ENCODE measurements around the gene FKBP1C.

Gene FKBP1C

DNA sequence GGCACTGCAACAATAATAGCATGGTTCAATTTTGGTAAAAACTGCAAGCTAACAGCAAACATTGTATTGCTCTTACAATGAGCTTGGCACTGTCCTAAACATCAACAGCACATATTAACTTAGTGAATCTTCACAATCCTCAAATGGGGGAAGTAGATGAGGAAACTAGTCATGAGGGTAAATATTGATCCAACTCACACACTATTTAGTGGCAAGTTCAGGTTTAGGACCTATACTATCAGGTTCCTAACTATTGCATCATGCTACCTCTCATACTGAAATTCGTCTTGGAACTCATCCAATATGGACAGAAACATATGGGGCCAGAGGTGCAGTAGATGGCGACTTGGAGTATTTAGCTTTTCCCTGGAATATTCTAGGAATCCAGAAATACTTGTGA, 34.2 kb downstream of the FKBP1C start (continued):
- TF ChIP-seq ZFP30 (CRISPR knock-in tag; IDR thresholded peaks at IDR 0.05) (no peak), ESRRG (CRISPR knock-in tag; IDR thresholded peaks at IDR 0.05) (no peak), ZFP3 (CRISPR knock-in tag; IDR thresholded peaks at IDR 0.05) (no peak), ISL1 (CRISPR knock-in tag; IDR thresholded peaks at IDR 0.05) (no peak), RARB (CRISPR knock-in tag; IDR thresholded peaks at IDR 0.05) (no peak), SNAI2 (CRISPR knock-in tag; IDR thresholded peaks at IDR 0.05) (no peak), PPARA (CRISPR knock-in tag; IDR thresholded peaks at IDR 0.05; ENCODE audit: borderline replicate concordance) (no peak), ZC3H10 (CRISPR knock-in tag; IDR thresholded peaks at IDR 0.05) (no peak)
- TF ChIP-seq, protein P1, sequence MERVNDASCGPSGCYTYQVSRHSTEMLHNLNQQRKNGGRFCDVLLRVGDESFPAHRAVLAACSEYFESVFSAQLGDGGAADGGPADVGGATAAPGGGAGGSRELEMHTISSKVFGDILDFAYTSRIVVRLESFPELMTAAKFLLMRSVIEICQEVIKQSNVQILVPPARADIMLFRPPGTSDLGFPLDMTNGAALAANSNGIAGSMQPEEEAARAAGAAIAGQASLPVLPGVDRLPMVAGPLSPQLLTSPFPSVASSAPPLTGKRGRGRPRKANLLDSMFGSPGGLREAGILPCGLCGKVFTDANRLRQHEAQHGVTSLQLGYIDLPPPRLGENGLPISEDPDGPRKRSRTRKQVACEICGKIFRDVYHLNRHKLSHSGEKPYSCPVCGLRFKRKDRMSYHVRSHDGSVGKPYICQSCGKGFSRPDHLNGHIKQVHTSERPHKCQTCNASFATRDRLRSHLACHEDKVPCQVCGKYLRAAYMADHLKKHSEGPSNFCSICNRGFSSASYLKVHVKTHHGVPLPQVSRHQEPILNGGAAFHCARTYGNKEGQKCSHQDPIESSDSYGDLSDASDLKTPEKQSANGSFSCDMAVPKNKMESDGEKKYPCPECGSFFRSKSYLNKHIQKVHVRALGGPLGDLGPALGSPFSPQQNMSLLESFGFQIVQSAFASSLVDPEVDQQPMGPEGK (CRISPR knock-in tag; IDR thresholded peaks at IDR 0.05; ENCODE audit: borderline replicate concordance) = no peak

DNA sequence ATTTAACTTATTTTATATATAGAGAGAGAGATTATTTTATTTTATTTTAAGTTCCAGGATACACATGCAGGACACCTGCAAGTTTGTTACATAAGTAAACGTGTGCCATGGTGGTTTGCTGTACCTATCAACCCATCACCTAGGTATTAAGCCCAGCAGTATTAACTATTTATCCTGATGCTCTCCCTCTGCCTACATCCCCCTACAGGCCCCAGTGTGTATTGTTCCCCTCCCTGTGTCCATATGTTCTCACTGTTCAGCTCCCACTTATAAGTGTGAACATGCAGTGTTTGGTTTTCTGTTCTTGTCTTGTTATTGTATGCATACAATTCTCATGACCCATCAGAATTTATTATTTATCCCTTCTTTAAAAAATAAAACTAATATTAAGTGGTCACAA, 34.6 kb downstream of the FKBP1C start:
- TF ChIP-seq ZFP3 (CRISPR knock-in tag; IDR thresholded peaks at IDR 0.05) = no peak
- 0 out of 3 replicates have a peak, but pooled peaks have one; percentile 36 for ATAC-seq

DNA sequence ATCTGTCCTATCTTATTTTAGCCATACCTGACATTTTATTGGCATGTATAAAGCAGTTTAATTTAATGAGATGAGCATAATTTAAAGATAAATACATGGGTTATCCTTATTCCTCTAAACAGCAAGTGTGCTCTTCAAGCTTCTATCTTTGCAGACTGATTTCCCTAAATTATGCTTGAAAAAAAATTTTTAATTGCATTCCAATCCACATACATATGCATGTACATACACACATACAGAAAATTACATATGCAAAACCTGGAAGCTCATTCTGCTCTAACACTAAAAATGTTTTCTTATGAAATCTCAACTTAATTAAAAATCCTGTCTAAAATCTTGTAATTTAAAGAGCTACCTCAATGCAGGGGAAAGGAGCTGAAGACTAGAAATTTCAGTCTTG, 35.3 kb downstream of the FKBP1C start:
- TF ChIP-seq OSR1 (CRISPR knock-in tag; IDR thresholded peaks at IDR 0.05) = no peak
- no peak for TF ChIP-seq ESRRG (CRISPR knock-in tag; IDR thresholded peaks at IDR 0.05)
- TF ChIP-seq ZNF70 (CRISPR knock-in tag; IDR thresholded peaks at IDR 0.05) = no peak
- ATAC-seq = no peak

DNA sequence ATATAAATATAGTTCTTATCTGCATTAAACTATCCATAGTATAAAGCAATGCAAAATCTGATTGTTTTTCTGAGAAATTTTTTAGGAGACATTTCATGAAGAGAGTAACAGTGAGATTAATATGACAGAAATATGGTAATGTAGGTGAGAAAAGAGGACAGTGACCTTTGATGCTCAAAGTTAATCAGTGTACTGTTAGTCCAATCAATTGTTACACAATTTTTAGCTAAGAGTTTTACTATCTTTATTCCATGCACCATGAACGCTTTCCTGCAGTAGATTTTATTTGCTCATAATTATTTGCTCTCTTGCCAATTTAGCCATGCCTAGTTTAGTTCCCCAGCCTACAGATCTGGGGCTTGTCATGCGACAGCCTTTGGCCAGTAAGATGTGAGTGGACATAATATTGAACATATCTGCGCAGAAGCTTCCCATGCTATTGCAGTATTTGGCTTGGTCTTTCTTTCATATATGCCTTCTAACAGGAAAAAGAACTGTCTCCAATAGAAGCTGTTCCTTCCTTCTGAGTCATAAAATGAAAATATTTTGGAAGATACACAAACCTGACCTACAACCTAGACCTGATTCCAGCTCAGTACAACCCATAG, 38.7 kb downstream of the FKBP1C start:
- no peak for TF ChIP-seq GLIS3 (CRISPR knock-in tag; IDR thresholded peaks at IDR 0.05)
- TF ChIP-seq ZC3H10 (CRISPR knock-in tag; IDR thresholded peaks at IDR 0.05) = no peak
- no peak for TF ChIP-seq TCF4 (CRISPR knock-in tag; IDR thresholded peaks at IDR 0.05; ENCODE audit: borderline replicate concordance)
- no peak for TF ChIP-seq ISL1 (CRISPR knock-in tag; IDR thresholded peaks at IDR 0.05)
- TF ChIP-seq, protein P2, sequence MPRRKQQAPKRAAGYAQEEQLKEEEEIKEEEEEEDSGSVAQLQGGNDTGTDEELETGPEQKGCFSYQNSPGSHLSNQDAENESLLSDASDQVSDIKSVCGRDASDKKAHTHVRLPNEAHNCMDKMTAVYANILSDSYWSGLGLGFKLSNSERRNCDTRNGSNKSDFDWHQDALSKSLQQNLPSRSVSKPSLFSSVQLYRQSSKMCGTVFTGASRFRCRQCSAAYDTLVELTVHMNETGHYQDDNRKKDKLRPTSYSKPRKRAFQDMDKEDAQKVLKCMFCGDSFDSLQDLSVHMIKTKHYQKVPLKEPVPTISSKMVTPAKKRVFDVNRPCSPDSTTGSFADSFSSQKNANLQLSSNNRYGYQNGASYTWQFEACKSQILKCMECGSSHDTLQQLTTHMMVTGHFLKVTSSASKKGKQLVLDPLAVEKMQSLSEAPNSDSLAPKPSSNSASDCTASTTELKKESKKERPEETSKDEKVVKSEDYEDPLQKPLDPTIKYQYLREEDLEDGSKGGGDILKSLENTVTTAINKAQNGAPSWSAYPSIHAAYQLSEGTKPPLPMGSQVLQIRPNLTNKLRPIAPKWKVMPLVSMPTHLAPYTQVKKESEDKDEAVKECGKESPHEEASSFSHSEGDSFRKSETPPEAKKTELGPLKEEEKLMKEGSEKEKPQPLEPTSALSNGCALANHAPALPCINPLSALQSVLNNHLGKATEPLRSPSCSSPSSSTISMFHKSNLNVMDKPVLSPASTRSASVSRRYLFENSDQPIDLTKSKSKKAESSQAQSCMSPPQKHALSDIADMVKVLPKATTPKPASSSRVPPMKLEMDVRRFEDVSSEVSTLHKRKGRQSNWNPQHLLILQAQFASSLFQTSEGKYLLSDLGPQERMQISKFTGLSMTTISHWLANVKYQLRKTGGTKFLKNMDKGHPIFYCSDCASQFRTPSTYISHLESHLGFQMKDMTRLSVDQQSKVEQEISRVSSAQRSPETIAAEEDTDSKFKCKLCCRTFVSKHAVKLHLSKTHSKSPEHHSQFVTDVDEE (CRISPR knock-in tag; IDR thresholded peaks at IDR 0.05) = no peak
- TF ChIP-seq, protein P3, sequence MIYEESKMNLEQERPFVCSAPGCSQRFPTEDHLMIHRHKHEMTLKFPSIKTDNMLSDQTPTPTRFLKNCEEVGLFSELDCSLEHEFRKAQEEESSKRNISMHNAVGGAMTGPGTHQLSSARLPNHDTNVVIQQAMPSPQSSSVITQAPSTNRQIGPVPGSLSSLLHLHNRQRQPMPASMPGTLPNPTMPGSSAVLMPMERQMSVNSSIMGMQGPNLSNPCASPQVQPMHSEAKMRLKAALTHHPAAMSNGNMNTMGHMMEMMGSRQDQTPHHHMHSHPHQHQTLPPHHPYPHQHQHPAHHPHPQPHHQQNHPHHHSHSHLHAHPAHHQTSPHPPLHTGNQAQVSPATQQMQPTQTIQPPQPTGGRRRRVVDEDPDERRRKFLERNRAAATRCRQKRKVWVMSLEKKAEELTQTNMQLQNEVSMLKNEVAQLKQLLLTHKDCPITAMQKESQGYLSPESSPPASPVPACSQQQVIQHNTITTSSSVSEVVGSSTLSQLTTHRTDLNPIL (CRISPR knock-in tag; IDR thresholded peaks at IDR 0.05; ENCODE audit: low read depth) = no peak
- no peak for TF ChIP-seq ZNF70 (CRISPR knock-in tag; IDR thresholded peaks at IDR 0.05)
- no peak for TF ChIP-seq CSDC2 (CRISPR knock-in tag; IDR thresholded peaks at IDR 0.05)
- ATAC-seq = no peak

DNA sequence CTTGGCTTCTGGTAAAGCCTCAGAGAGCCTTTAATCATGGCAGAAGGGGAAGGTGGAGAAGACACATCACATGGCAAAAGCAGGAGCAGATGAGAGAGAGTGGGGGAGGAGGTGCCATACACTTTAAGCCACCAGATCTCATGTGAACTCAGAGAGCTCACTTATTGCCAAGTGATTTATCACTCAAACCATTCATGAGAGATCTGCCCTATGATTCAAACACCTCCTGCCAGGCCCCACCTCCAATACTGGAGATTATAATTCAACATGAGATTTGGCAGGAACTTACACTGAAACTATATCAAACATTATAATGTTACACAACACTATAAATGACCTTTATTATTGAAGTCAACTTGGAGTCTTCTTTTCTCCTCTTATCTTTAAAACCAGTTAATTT, 47.9 kb downstream of the FKBP1C start:
- no peak for ATAC-seq
- TF ChIP-seq, protein P1 (CRISPR knock-in tag; IDR thresholded peaks at IDR 0.05; ENCODE audit: borderline replicate concordance) = no peak
- TF ChIP-seq, protein P2 (CRISPR knock-in tag; IDR thresholded peaks at IDR 0.05) = no peak
- TF ChIP-seq ISL1 (CRISPR knock-in tag; IDR thresholded peaks at IDR 0.05) = no peak
- no peak for TF ChIP-seq ZNF8 (CRISPR knock-in tag; IDR thresholded peaks at IDR 0.05)
- TF ChIP-seq, protein P4, sequence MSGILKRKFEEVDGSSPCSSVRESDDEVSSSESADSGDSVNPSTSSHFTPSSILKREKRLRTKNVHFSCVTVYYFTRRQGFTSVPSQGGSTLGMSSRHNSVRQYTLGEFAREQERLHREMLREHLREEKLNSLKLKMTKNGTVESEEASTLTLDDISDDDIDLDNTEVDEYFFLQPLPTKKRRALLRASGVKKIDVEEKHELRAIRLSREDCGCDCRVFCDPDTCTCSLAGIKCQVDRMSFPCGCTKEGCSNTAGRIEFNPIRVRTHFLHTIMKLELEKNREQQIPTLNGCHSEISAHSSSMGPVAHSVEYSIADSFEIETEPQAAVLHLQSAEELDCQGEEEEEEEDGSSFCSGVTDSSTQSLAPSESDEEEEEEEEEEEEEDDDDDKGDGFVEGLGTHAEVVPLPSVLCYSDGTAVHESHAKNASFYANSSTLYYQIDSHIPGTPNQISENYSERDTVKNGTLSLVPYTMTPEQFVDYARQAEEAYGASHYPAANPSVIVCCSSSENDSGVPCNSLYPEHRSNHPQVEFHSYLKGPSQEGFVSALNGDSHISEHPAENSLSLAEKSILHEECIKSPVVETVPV (CRISPR knock-in tag; IDR thresholded peaks at IDR 0.05) = no peak
- TF ChIP-seq TOX (CRISPR knock-in tag; IDR thresholded peaks at IDR 0.05; ENCODE audit: borderline replicate concordance) = no peak
- TF ChIP-seq RARB (CRISPR knock-in tag; IDR thresholded peaks at IDR 0.05) = no peak
- TF ChIP-seq ZFP30 (CRISPR knock-in tag; IDR thresholded peaks at IDR 0.05) = no peak
- no peak for TF ChIP-seq CSDC2 (CRISPR knock-in tag; IDR thresholded peaks at IDR 0.05)
- no peak for TF ChIP-seq BACH2 (CRISPR knock-in tag; IDR thresholded peaks at IDR 0.05; ENCODE audit: borderline replicate concordance)
- no peak for TF ChIP-seq ESRRG (CRISPR knock-in tag; IDR thresholded peaks at IDR 0.05)
- TF ChIP-seq ARNTL (CRISPR knock-in tag; IDR thresholded peaks at IDR 0.05; ENCODE audit: borderline replicate concordance, low read depth) = no peak
- no peak for TF ChIP-seq GLIS3 (CRISPR knock-in tag; IDR thresholded peaks at IDR 0.05)
